Kidney capillary endothelial cell (primary cell): Measurements from ENCODE around the gene KLHDC9.
"Not testable (repeated sequence)": the region's sequence is repeated elsewhere in the genome, so short reads cannot be mapped to it uniquely, and the experiment has no call there.

Source experiments
- DNase-seq: peaks from one replicate; pipeline ENCODE4 v3.0.0-alpha.2; 2018; ENCODE audit warnings: low spot score

KLHDC9 gene

DNA sequence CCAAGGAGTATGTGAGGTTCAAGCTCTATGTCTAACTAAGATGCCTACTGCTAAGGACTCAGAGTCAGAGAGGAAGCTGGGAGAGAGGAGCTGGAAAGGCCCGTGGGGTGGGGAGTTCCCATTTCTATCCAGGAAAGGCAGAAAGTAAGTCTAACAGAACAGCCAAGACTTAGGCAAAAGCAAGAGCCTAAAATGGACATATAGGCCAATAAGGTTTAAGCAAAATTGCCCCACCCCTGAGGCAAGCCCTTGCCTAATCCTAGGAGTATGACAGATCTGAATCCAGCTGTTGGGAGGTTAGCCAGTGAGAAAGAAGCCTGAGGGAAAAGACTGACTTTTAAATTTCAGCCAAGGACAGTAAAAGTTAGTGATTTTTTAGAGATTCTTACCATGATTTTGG lies 1.6 kb upstream of the KLHDC9 start:
- no peak for DNase-seq

DNA sequence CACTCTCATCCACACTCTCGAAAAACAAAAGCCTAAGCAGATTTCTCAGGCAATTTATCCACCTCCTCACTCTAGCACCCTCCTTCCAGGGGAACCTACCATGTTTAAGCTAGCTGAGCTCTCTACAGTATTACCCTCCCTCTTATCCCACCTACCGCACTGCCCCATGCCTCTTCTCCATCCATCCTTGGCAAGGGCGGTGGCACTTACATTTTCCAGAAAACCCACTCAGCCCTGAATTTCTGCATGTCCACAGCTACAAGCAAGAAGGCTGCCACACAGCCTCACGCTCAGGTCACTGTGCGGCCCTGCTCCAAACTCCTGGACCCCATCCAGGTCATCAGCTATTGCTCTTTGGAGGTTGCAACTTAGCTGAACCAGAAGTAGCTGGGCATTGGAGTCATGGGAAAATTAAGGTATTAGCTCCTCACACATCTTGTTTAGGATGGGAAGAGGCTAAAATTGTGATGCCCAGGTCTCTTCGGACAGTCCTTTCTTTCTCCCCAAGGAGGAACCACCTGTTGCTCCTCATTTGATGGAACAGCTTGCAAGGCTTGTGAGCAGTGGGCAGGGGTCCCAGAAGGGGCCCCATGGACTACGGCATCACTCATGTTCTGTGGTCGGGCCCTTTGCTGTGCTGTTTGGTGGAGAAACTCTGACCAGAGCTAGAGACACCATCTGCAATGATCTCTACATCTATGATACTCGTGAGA lies 1.1 kb downstream of the KLHDC9 start:
- no peak for DNase-seq

DNA sequence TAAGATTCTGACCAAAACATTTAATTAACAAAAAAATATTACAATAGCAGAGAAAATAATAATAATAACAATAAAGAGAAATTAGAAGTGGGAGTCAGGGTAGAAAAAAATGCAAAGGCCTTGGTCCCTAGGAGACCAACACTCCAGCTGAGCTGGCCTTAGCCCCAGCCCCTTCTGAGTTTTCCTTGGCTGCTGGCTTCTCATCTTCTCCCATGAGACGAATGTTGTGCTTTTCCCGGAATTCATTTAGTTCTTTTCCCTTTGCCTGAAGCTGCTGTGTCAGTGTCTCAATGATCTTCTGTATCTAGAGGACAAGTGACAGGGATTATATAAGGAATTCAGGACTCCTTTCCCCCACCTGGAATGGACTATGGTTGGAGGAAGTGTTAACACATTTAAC lies 2.4 kb downstream of the KLHDC9 start:
- DNase-seq, result no peak

DNA sequence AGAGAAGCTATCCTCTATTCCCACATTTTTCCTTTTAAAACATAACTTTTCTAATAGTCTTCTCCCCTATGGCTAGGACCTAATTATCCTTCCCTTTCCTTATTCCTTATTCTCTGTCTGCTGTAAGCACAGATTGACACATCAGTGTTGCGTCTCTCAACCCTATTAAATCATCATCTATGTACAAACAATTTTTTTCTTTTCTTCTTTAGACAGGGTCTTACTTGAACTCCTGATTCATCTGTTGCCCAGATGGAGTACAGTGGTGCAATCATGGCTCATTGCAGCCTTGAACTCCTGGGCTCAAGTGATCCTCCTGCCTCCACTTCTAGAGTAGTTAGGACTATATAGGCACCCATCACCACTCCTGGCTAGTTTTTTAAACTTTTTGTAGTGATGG lies 8.3 kb downstream of the KLHDC9 start:
- no peak for DNase-seq

DNA sequence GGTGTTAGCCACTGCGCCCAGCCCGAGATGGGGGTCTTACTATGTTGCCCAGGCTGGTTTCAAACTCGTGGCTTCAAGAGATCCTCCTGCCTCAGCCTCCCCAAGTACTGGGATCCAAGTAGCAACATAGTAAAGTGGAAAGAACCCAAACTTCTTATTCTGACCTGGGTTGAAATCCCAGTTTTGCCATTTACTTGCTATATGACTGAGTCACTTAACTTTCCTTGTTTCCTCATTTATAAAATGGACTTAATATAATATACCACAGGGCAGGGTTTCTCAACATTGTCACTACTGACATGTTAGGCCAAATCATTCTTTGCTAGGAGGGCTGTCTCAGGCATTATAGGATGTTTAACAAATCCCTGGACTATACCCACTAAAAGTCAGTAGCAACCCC lies 13.0 kb downstream of the KLHDC9 start:
- no peak for DNase-seq

DNA sequence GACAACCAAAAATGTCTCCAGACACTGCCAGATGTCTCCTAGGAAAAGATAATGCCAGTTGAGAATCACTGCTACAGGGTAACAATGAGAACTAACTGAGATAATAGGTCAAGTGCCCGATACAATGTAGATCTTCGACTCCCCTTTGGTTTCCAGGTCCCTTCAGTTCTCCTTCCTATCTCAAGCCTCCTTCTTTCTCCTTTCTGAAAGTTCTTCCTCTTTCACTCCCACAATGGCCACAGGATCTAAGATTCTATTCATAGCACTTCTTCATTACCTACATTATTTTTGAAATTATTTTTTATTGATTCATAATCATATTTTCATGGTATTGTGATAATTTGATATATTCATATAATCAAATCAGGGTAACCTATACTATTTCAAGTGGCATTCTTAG lies 13.4 kb downstream of the KLHDC9 start:
- no peak for DNase-seq

DNA sequence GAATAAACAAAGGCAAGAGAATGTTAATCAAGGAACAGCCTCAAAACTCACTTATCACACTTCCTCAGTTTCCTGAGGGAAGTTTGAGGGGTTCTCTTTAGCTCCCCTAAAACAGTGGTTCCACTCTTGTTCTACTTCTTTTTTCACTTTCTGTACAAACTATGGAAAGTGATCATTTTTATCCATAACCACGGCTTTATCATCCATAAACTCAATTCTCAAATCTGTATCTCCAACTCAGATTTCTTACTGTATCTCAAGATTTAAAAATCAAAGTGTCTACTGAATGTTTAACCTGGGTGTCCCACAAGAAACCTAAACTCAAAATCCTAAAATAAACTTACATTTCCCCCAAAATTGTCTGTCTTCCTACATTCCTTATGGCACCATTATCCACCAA lies 15.8 kb downstream of the KLHDC9 start:
- no peak for DNase-seq

DNA sequence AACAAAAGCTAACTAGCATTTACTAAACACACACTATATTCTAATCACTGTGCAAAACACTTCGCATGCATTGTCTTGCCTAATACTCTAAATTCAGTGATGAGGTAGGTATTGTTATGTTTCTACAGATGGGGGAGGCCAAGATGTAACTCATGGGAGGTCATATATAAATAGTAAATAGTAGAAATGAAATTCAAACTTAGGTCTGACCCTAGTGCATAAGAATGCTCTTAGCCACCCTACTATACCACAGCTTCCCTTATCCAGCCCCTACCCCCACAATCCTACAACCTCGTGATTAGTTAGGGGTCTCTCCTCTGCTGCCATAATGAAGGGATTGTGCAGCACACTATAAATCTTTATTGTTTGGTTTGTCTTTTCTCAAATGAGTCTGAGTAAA lies 16.4 kb downstream of the KLHDC9 start:
- no peak for DNase-seq

DNA sequence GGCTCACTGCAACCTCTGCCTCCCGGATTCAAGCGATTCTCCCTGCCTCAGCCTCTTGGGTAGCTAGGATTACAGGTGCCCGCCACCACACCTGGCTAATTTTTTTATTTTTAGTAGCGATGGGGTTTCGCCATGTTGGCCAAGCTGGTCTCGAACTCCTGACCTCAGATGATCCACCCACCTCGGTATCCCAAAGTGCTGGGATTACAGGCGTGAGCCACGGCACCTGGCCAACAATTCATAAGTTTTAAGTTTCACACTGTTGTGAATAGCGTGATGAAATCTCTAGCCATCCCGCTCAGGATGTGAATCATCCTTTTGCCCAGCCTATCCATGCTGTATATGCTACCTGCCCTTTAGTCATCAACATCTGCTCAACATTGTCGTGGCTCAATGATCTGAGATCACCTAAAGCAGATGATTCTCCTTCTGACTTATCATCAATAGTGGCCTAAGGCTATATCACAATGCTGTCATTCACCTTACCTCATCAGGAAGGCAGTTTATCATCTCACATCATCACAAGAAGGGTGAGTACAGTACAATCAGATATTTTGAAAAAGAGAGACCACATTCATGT lies 17.1 kb downstream of the KLHDC9 start:
- DNase-seq, result peak; percentile 48

DNA sequence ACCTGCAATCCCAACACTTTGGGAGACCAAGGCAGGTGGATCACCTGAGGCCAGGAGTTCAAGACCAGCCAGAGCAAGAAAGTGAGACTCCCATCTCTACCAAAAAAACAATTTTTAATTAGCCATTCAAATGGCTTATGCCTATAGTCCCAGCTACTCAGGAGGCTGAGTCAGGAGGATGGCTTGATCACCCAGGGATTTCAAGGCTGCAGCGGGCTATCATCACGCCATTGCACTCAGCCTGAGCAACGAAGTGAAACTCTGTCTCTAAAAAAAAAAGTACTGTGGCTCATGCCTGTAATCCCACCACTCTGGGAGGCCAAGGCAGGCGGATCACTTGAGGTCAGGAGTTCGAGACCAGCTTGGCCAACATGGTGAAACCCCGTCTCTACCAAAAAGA lies 17.8 kb downstream of the KLHDC9 start:
- DNase-seq, result not testable (repeated sequence)

DNA sequence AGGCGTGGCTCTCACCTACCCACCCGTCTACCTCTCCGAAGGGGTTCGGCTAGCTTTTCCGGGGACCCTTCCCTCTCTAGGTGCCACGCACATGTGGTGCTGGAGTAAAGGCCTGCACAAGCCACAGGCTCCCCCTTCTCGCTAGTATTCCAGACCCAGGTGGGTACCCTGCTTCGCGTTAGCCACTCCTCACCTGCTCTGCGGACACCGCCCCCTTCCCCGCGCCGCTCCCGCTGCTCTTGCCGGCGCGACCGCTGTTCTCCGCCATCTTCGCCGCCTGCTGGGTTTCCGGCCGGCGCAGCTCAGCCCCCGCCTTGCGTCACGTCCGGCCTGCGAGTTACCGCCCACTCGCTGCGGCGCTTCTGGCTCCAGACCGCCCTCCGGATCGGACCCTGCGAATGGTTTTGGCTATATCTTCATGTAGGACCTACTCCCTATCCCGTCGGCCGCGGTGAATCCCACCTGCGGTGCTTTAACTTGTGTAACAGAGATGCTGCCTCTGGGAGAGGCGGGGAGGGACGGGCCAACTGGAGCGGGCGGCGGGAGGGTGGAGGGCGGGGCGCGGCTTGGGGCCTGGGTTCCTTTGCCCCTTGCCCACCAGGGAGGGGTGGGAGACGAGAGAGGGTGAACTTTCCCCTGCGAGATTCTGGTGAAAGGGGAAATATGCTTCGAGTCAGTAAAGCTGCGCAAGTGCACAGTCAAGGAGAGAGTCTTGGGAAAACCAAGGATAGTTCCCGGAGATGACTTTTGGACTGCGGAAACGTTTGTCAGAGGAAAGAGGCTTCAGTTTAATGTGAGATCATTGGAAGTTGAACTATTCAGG lies 19.8 kb downstream of the KLHDC9 start, which contains the start of the genes NIT1 and PFDN2:
NIT1 (plus strand) TSS at position 347 of the 823 bp plus-strand sequence; CDS start at position 419, 72 bp downstream.
PFDN2 (minus strand) TSS at position 279 of the 823 bp plus-strand sequence; CDS start at position 268, 11 bp downstream.
- DNase-seq, result peak; percentile 83

DNA sequence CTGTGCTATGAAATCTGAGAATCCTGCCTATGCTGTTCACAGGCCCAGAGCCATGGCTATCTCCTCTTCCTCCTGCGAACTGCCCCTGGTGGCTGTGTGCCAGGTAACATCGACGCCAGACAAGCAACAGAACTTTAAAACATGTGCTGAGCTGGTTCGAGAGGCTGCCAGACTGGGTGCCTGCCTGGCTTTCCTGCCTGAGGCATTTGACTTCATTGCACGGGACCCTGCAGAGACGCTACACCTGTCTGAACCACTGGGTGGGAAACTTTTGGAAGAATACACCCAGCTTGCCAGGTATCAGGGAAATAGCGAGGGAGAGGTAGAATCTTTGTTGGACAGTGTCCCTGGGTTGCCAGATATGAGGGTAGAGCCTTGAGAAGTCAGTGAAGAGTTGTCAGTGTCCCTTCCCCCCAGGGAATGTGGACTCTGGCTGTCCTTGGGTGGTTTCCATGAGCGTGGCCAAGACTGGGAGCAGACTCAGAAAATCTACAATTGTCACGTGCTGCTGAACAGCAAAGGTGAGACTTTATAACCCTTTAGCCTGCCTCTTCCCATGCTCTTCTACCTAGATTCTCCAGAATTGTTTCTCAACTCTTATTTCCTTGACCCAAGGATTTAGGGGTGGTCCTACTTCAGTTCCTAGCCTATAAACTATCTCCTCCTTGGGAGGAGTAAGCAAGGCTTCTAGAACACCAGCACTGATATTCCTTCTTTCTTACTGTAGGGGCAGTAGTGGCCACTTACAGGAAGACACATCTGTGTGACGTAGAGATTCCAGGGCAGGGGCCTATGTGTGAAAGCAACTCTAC lies 21.1 kb downstream of the KLHDC9 start:
- peak; percentile 74 for DNase-seq

DNA sequence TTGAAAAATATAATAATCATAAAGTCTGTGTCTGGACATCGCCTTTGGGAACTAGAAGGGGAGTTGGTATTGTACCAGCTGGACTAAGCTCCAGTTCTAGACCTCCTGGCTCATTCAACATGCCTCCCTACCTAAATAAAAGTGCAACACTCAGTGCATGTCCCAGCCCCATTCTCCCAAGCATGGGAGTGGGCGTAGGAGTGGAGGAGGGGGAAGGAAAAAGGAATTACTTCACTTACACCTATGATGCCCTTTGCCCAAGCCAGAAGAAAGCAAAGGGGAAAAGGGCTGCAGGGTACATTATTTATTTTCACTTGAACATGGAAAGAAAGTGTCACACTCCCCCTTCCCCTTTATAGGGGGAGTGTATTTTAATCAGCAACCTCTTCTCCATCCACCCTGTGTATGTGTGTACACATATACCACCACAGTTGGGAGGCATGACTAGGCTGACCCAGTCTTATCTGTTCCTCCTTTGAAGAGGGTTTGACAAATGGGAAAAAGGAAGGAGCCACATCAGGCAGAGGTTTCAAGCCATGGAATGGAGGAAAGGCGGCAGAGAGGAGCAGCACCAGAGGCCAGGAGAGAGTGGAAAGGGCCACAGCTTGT lies 23.0 kb downstream of the KLHDC9 start:
- DNase-seq, result no peak

DNA sequence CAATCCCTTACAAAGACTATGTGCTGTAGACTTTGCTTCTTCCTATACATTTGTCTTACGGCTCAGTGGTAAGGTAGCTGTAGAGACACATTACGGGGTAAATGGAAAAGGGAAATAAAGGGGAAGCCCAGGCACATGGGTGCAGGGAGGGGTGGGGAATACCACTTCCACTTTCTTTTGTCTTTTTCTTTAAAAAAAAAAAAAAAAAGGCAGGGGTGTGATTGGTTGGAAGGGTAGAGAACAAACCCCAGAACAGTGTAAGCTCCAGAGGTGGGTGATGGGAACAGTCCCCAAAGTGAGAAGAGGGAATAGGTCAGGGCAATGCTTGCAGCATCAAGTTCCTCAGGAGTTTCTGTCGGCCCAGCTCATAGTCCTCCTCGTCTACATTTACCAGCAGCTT lies 23.7 kb downstream of the KLHDC9 start:
- DNase-seq, result no peak

DNA sequence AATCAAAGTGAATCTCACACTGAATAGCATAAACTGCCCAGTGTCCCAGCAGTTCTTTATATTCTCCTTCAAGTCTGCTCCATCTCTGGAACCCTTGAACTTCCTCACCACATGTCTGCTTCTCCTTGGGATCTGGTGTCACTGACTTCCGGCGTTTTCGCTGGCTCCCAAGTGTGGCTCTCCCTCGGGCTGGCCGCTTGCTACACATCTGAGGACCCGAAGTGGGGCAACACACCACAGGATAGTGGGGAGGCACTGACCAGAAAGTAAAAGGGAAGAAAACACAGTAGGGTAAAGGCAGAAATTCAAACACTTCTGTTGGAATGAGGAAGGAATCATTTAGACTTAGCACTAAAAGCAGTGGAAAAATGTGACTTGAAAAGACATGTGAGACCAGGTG lies 24.8 kb downstream of the KLHDC9 start:
- DNase-seq, result no peak

DNA sequence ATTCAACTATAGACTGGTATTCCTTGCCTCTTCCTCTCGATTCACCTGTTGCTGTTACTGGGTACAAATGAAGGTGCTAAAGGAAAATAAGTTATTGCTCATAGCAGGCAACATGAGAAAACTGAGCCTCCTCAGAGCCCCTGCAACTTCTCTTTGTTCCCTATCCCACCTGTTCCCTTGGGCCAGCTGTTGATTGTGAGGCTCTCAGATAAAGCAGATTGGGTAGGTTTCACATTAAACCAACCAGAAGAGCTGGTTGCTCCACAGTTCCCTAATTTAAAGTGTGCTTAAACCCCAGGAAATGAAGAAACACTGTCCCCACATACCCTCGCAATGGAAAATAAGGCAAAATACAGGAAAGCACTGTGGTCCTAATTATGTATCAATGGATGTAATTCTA lies 29.5 kb downstream of the KLHDC9 start:
- DNase-seq, result no peak

DNA sequence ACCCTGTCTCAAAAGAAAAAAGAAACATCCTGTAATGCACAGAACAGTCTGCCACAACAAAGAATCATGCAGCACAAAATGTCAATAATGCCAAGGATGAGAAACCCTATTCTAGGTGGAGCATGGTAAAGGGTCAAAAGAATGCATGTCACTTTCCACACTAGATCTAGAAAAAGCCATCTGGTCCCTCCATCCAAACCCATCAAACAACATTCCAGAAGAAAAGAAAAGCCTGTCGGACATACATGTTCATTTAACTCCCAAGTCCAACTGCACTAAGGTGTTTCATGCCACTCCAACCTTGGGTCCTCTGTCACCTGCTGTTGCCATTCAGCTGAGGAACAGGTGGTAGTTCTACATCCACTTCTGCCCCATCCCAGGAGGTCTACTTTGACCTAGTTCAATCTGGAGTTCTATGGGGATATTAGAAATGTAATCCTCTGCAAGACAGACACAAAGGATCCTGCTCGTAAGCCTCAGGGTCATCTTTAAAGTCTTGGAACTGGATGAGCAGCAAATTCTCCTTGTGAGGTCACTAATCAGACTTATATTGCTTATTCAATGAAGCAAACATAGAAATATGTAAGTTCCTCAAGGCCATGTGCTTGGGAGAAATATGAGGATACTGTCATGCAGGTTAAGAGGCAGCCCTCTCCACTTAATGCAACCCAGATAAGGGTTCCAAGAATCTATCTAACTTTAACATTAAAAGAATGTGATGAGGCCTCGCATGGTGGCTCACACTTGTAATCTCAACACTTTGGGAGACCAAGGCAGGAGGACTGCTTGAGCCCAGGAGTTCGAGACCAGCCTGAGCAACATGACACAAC lies 30.6 kb downstream of the KLHDC9 start:
- DNase-seq, result no peak

DNA sequence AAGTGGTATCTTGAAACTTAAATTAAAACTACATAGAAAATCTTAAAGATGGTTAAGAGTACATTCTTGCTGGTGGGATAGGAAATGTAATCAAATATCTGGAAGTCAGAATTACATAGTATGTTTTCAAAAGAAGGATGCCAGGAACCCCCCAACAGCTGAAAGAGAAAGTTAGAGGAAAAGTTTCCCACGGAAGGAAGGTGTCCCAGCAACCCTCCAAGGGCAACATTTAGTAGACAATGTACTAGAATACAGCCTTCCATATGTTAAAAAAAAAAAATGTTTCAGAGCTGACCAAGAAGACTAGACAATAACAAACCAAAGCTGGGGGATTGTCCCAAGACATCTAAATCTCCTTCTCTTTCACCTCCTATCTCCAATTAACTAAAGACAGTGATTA lies 32.1 kb downstream of the KLHDC9 start:
- no peak for DNase-seq

DNA sequence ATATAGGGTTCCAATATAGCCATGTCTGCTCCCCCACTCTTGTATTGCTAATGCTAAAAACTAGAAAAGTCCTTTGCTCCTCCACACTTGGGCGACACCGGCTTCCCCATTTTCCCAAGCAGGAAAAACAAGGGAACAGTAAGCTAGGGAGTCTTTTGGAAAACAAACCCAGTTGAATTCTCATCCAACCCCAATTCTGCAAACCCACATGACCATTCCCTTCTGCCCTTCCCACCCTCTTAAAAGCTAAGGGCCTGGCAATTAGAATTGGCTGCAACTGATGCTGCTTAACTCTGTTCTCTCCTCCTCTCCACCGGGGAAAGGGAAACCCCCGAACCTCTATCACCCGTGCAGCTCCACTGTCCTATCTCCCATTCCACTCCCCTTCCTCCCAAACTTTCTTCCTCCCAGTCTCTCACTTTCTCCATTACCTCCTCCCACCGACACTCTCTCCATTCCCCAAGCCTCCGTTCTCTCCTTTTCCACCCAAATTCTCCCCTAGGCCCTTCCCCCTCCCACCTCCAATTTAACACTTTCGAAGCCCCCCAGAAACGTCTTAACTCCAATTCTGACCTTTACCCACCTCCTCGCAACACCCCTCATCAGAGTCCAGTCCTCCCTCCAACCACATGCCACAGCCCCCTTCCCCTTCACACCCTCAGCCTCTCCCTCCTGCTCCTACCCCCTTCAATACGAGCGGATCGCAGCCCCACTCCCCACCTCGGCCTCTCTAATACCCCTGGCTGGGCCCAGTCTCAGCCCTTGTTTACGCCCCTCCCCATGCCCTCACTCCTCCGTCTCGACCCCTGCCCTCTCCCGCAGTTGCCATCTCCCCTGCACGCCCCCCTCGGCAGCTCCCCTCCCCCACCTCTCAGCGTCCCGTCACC lies 33.6 kb downstream of the KLHDC9 start:
- DNase-seq, result peak; percentile 22
